Kidney glomerular epithelial cell (primary cell): Measurements from ENCODE around the gene PRXL2B.
"Not testable (repeated sequence)": the region's sequence is repeated elsewhere in the genome, so short reads cannot be mapped to it uniquely, and the experiment has no call there.

ENCODE experiments used
- DNase-seq: peaks from one replicate; lab custom pipeline; 2025; lab: John Stamatoyannopoulos, UW

The PRXL2B gene, protein sequence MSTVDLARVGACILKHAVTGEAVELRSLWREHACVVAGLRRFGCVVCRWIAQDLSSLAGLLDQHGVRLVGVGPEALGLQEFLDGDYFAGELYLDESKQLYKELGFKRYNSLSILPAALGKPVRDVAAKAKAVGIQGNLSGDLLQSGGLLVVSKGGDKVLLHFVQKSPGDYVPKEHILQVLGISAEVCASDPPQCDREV

DNA sequence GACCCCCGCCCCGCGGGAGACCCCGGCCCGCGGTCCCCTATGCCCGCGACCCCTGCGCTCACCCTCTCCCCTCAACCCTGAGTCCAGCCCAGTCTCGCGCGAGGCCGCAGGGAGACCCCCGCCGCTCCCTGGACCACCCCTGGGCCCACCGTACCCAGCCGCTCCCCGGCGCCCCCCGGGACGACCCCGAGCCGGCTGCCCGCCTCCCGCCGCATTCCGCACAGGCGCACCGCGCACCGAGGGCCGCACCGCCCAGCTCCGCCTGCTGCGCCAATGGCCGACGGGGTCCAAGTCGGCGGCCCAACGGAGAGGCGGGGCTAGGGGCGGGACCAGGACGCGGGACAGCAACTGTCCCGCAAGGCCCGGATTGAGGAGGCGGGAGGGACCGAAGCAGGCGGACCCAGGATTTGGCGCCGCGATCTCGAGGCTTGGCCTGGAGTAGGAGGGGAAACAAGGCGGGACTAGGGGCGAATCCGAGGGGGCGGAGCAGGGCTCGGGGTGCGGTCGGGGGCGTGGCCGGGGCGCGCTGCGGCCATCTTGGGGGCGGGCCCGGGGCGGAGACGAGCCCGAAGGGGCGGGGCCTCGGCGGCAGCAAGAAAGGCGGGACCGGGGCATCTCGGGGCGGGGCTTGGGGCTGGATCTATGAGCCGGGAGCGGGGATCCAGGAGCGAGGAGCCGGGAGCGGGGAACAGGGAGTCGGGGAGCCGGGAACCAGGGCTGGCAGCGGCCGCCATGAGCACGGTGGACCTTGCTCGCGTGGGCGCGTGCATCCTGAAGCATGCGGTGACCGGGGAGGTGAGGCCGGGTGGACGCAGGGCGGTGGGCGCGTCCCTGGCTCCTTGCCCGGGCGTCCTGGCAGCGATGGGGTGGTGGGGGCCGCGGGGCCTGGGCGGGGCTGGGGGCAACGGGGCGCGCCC is at the start of gene PRXL2B:
TSS of gene PRXL2B (plus strand) at position 624 of the 917 bp plus-strand sequence. CDS start at position 733, 109 bp downstream.
- DNase-seq = peak; percentile 94

DNA sequence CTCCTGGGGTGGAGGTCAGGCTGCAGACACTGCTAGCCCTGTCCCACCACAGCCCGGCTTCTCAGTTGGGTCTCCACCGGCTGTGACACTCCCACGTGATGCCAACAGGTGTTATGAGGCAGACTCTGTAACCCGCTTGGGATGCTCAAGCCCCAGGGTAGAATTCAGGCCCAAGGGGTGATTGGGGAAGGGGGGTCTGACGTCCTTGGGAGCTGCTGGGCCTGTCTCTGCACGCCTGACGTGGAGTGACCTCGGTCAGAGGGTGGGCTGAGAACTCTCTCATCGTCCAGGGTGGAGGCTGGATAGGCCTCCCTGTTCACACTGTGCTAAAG is 48.8 kb upstream of the PRXL2B start:
- DNase-seq = no peak

DNA sequence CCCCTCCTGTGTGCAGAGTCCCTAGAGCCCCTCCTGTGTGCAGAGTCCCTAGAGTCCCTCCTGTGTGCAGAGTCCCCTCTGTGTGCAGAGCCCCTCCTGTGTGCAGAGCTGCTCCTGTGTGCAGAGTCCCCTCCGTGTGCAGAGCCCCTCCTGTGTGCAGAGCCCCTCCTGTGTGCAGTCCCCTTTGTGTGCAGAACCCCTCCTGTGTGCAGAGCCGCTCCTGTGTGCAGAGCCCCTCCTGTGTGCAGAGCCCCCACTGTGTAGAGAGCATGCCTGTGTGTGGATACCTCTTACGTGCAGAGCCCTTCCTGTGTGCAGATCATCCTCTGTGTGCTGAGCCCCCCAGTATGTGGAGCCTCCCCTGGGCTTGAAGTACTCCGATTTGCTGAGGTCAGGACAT is 48.2 kb upstream of the PRXL2B start:
- no peak for DNase-seq

DNA sequence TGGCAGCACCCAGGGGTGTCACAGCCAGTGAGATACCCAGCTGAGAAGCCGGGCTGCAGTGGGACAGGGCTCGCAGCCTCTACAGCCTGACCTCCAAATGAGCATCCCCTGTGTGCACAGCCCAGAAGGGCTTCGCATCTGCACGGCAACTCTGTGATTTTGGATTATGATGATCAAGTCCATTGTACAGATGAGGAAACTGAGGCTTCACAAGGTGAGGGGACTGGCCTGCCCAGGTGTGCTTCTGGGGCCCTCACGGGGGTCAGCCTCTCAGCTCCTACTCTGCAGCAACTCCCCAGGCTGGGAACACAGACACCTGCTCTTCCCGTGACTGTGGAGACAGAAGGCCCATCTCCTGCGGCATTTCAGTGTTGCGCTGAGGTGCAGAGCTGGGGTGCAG is 47.7 kb upstream of the PRXL2B start:
- no peak for DNase-seq

DNA sequence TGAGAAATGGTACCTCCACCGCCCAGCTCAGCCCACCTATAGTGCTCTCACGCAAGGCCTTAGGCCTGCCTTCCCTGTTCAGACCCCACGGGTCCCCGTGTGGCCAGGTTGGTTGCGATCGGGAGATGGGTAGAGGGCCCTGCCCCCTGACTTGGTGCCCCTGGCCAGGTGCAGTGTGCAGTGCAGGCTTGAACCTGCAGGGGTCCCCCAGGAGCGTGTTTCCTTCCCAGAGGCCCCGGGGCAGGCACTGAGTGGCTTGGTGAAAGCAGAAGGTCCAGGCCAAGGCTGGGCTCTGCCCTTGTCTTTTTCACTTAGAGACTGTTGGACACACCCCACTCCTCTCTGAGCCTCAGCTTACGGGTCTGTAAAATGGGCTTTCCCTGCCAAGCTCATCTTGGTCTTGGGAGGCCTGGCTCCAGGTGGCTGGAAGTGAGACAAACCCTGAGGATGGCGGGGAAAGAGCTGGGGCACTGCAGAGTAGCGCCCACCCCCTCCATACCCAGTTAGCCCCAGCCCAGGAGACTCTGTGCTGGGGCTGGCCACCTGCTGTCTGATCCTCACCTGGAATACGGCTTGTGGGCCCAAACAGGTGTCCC is 47.2 kb upstream of the PRXL2B start:
- no peak for DNase-seq

DNA sequence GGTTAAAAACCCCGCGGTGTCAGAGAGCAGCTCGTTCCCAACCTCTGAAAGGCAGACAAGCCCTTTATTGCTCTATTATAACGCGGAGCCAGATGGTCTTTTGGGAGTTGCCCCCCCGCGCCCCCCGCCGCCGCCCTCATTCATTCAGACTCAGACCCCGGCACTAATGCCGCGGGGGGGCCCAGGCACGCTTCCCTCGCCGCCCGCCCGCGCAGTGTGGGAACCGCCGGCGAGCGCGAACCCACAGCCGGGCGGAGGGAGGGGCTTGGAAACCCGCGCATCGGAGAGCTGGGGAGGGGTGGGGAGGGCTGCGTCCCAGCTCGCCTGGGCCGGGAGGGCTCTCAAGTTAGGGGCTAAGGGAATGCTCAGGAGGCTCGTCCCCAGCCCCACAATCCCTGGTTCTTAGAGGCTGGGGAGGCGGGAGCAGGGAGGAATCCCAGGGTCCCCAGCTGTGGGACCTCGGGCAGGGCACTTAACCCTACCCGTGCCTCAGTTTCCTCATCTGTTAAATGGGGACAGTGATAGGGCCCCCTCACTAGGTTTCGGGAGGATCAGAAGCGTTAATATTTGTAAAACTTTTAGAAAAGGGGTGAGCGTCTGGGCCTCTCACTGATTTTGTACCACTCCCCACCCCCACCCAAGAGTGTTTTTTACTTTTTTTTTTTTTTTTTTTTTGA is 45.6 kb upstream of the PRXL2B start:
- DNase-seq = no peak

DNA sequence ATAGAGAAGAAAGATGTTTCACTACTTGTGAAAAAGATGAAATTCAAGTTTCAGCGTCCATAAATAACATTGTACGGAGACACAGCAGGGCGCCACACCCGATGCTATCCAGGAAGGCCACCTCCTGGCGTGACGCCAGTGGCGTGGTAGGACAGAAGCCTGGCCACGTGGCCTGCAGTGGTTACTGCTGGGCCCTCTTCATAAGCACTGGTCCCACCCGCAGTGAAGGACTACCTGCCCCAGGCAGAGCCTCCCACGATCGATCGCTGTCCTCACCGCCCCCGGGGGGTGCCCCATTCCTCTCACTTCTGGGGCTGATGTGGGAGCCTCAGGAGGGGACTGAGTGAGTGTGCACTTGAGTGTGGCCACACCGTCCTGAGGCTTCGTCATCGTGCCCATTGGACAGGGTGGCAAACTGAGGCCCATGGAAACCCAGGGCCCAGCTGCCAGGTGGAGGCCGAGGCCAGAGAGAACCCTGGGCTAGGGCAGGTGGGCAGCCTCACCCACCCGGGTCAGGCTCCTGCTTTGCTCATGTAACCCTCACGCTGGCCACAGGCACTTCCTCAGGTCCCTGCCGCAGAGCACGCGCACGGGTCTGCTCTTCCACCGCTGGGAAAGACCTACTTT is 44.8 kb upstream of the PRXL2B start:
- no peak for DNase-seq

DNA sequence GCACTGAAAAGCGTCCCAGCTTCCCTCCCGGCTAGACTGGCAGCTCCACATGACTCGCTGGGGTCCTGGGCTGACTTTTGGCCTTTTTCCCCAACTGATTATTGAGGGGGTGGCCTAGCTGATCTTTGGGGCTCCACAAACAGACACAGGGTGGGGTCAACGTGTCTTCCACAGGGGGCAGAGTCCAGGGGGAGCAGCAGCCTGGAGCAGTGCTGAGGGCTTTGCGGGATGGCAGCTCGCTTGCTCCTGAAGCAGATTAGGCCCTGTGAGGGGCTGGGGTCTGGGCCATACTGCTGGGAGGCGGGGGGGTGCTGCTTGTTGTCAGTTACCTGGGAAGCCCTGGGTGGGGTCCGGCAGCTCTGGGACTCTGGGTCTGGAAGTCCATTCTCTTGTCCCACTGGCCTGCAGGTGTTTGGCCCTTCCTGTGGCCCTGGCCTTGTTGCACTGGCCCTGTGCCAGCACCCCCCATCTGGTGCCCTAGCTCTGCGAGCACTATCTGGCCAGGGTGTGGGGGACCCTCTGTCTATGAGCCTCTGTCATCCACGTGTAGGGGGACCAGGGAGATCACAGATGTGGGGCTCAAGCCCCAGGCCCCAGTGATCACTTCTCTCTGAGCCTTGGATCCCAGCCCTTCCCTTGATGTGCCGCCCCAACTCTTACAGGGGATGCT is 44.2 kb upstream of the PRXL2B start:
- no peak for DNase-seq

DNA sequence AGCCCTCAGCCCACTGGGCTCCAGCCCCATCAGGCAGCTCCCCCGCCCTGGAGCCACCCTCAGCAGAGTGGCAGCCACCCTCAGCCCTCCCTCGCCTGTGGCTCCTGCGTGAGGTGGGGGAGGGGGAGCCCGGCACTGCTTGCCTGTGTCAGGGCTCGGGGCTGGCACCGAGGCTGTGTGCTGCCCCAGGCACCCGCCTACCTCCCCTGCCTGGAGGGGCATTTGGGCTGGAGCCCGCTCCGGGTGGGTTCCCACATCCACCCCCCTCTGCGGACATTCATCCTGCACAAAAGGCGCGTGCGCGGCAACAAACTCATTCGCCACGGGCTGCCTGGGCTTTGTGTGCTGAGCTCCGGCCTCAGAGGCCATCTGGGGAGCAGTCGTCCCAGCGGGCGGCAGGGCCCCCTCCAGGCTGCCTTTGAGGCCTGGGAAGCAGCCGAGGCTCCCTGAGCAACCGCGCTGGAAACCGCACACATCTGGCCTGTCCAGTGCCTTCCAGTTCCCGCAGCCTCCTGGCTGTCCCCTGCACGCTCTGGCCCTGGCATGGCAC is 43.0 kb upstream of the PRXL2B start:
- no peak for DNase-seq

DNA sequence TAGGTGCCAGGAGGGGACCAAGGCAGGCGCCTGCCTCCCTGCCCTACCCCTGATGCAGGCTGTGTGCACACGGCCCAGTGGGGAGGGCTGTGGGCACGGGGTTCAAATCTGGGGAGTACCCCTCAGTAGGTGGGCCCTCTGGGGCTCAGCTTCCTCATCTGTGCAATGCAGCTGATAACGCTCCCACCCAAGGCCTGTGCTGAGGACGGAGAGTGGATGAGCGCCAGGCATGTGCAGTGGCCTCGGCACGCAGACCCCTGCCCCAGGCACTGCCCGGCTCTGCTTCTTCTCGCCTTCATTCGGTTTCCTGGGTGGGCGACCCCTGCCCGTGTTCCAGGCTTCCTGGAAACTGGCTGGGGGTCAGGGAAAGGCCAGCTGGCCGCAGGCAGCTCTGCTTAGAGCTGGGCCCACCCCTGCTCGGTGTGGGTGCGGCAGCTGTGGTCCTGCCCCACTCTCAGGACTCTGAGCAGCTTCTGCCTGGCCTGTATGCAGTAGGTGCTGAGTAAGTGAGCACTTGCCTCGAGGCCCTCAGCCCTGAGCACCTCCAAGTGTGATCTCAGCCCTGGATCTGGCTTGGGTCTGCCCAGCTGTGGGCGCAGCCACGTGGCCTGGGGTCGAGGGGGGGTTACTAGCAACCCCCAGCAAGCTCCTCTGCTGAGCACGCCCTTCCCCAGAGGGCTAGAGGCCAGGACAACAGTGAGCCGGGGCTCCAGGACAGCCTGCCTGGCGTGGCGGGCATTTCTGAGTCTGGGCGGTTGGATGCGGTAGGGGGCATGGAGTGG is 42.3 kb upstream of the PRXL2B start:
- no peak for DNase-seq

DNA sequence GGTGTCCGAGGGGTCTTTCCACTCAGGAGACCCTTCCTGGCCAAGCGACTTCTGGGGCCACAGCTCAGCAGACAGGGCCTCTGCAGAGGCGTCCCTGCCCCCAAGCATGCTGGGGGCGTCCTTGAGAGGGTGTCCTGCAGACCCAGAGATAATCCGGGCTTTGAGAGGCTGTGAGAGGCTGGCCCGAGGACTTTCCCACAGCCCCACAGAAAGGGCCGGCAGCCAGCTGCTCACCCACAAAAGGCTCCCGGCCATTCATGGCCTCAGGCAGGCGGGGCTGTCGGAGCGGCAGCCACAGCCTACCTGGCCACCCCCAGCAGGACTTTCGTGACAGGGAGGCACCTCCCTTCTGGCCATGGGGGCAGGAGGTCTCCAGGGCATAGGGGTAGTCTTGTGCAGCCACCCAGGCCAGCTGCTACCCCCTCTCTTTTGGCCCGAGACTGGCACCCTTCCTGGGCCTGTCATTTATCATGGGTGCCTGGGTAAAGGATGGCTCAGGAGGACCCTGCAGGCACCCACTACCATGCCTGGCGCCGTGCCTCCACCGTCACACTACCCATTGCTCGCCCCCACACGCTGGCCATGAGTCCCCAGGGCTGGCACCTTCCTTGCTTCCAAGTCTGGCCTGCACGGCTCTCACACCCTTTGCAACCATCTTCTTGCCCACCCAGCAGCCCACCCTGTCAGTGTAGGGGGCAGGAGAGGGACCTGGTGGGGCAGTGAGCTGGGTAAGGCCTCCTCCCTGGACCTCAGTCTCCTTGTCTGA is 41.5 kb upstream of the PRXL2B start:
- no peak for DNase-seq

DNA sequence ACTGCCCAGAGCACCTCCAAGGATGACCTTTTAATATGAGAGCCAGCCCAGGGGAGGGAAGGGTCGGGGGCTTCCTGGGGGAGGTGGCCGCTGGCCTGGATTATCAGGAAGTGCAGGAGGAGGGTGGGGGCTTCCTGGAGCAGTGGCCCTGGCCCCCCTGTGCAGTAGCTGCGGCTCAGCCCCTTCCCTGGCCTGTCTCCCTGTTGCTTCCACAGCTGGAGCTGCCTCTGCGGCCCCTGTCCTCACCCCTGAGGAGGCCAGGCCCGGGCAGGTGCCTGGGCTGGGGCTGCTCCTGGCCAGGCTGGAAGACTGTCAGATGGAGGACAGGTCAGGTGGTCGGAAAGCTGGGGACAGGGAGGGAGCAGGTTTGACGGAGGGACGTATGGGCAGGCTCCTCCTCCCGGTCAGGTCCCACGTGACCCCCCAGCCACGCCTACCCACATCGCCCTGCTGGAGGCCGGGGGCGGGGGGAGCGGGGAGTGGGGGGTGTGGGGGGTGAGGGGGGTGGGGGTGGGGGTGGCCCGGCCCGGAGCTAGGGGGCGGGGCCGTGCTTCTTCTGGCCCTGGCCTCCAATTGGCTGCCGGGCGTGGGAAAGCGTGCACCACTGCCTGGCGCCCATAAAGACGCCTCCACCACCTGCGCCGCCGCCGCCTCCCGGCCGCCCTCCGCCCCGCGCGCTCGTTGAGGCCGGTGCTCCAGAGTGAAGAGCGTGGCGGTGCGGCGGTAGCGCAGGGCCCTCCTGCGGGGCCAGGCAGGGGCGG is 40.6 kb upstream of the PRXL2B start:
- peak; percentile 28 for DNase-seq

DNA sequence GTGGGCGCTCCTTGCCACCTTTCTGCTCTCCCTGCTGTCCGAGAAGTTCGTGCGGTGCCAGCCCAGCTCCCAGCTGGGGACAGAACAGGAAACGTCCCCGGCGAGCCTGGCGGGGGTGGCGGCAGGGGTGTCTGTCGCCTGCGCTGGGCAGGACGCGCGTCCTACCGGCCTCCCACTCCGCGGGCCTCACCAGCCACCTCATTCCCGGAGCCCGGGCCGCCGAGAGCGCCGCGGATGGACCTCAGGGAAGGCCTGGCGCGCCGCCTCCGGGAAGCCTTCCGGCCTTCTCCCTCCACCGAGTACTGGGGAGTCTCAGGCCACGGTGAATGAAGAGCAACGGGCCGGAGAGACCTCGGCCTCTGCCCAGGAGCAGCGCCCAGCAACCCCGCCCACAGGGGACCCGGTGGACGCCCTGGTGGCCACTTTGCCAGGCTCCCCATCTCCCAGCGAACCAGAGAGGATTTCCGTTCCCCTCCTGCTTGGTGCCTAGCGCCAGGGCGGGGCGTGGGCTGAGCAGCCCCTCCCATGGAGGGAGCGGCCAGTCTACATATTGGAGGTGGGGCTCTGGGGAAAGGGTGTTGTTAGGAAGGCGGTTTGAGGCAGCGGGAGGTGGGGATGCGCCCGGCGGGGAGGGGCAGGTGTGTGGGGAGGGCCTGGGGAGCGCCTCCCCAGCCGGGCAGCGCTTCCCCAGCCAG is 39.9 kb upstream of the PRXL2B start:
- peak; percentile 61 for DNase-seq

DNA sequence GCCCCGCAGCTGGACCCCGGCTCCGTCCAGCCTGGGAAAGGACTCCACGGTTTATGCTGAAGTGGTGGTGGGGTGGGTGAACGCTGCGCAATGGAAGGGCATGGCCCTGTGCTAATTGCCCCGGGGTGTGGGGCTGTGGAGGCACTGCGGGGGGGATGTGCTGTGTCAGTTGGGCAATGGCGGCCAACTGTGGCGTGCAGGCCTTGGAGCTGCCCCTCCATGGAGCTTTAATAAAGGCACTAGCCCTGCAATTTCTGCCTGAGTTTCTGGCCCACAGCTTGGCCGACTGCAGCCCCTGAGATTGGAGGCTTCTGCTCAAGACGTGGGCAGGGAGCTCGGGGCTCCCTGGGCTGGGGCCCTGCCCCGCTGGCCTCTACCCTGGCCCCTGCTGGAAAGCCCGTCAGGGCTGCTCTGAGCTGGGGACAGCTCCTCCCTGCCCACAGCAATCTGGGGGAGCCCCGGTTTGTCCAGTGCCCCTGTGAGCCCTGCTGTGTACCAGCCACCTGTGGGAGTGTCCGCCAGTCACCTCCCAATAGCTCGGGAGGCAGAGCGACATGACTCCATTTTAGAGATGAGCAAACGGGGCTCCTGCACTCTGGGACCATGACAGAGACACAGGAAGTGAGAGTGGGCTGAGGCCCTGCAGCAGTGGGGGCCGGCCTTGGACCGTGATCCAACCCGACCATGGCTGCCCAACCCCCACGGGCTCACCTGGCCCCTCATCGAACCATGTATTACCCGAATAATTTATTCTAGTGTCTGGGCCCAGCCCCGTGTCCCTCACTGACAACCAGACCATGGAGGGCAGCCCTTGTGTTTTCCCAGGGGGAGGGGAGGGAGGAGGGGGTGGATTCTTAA is 39.1 kb upstream of the PRXL2B start:
- DNase-seq = no peak

DNA sequence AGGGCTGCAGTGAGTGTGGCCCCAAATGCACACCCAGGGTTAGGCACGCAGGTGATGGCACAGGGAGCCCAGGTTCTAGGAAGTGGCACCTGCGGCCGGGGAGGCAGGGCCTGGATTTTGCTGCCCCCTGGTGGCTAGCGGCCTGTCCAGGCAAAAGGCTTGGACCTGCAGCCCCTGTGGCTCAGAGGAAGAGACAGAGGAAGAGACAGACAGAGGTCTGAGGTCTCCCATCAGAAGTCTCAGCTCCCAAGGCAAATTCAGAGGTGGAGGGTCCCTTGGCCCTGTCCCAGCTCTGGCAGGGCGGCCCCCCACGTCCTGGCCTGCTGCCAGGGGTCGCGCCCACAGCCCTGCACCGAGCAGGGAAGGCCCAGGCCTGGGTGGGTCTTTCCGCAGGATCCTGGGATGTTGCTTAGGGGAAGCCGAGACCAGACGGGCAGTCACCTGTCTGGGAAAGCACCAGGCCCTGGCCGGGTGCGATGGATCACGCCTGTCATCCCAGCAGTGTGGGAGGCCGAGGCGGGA is 38.4 kb upstream of the PRXL2B start:
- peak; percentile 36 for DNase-seq

DNA sequence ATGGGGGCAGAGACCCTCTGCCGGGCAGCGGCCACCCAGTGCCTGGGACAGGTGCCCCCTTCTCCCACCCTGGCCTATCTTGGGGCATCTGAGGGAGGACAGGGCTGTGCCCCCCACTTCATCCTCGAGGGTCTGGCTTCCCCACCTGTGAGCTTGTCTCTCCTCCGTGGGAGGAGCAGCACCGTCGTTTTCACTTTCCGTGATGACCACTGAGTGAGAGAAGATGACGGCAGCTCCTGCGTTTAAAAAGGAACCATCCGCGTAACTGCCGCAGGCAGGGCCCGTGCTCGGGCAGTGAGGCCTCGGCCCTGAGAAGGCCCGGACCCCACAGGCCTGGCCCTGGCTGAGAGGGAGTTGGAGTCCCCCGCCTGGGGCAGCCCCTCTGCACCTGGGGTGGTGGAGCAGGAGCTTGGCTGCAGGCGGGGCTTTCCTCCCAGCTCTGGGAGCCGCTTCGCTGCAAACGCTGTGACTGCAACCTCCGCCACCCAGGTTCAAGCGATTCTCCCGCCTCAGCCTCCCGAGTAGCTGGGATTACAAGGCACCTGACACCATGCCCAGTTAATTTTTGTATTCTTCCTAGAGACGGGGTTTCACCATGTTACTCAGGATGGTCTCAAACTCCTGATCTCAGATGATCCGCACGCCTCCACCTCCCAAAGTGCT is 37.1 kb upstream of the PRXL2B start:
- DNase-seq = not testable (repeated sequence)
